ENCODE results near the gene LEFTY1. TPM values are rescaled to one million over a fixed set of nuclear protein-coding genes. Genes with fewer than 3 reads are reported as not detected.

The LEFTY1 gene
- total and polyA plus RNA-seq, 2 of the 13 experiments (the other 11 are each of a cell fraction or from before 2014, with no cell fraction given), result 0.29 to 0.79 TPM

DNA sequence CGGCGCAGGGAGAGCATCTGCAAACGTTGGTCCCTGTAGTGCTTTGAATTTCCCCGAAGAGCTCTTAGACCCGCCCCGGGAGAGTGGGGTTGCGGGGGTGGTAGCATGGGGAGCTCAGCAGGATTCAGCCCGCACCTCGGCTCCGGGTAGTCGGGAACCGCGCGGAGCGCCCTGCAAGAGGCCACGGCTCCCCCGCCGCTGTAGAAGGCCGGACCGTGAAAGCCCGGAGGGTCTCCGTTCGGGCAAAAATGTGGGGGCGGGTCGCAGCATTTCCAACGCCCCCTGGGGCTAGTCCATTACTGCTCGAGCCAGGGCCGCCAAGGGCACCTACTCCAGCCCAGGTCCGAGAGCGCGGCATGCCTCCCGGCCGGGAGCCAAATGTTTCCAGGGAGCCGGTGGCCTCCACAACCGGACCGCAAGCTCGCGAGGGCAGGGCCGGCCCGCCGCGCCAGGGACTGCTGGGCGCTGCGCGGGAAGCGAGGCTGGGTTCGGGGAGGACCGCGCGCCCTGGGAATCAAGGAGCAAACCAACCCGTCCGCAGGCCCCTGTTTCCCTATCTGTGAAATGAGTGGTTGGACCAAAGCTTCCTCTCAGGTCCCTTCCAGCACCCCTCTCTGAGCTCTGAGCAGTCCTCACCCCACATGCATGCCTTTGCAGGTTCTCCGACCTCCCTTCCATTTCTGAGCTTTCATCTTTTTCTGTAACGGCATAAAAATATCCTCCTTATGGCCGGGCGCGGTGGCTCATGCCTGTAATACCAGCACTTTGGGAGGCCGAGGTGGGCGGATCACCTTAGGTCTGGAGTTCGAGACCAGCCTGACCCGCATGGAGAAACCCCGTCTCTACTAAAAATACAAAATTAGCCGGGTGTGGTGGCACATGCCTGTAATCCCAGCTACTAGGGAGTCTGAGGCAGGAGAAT is 6.0 kb downstream of the LEFTY1 start (continued):
- TF ChIP-seq DMAP1 (CRISPR knock-in tag; IDR thresholded peaks at IDR 0.05), result peak; percentile 23; the same call in 1 of the 2 replicates
- TF ChIP-seq ZNF224 (CRISPR knock-in tag; IDR thresholded peaks at IDR 0.05), result 0 out of 2 replicates have a peak, but pooled peaks have one; percentile 30
- peak; percentile 8; the same call in 1 of the 2 replicates for TF ChIP-seq ZNF549 (CRISPR knock-in tag; IDR thresholded peaks at IDR 0.05)
- no peak for TF ChIP-seq ZFP1 (CRISPR knock-in tag; IDR thresholded peaks at IDR 0.05)
- TF ChIP-seq, protein P1, sequence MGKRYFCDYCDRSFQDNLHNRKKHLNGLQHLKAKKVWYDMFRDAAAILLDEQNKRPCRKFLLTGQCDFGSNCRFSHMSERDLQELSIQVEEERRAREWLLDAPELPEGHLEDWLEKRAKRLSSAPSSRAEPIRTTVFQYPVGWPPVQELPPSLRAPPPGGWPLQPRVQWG (CRISPR knock-in tag; IDR thresholded peaks at IDR 0.05; ENCODE audit: borderline replicate concordance, low read depth), result no peak
- TF ChIP-seq ZNF572 (CRISPR knock-in tag; IDR thresholded peaks at IDR 0.05), result no peak
- TF ChIP-seq ZNF883 (CRISPR knock-in tag; IDR thresholded peaks at IDR 0.05; ENCODE audit: not compliant biosample characterization), result no peak
- TF ChIP-seq YY1 (IDR thresholded peaks at IDR 0.05; ENCODE audit: insufficient read depth, insufficient replicate concordance, low read depth, low read length), result no peak
- no peak for TF ChIP-seq KLF11 (CRISPR knock-in tag; IDR thresholded peaks at IDR 0.05)
- no peak for TF ChIP-seq SUZ12 (IDR thresholded peaks at IDR 0.05; ENCODE audit: low read depth, low read length)
- TF ChIP-seq PRMT3 (CRISPR knock-in tag; IDR thresholded peaks at IDR 0.05; ENCODE audit: borderline replicate concordance, low read depth), result no peak
- peak; percentile 23; the same call in 1 of the 2 replicates for TF ChIP-seq ZNF205 (CRISPR knock-in tag; IDR thresholded peaks at IDR 0.05)
- TF ChIP-seq RFXANK (CRISPR knock-in tag; IDR thresholded peaks at IDR 0.05), result no peak
- TF ChIP-seq MZF1 (CRISPR knock-in tag; IDR thresholded peaks at IDR 0.05; ENCODE audit: borderline replicate concordance), result no peak
- TF ChIP-seq MEIS1 (CRISPR knock-in tag; IDR thresholded peaks at IDR 0.05; ENCODE audit: borderline replicate concordance), result peak; percentile 22; the same call in 1 of the 2 replicates
- peak; percentile 57; the same call in 1 of the 2 replicates for TF ChIP-seq ZNF670 (CRISPR knock-in tag; IDR thresholded peaks at IDR 0.05; ENCODE audit: borderline replicate concordance)
- TF ChIP-seq SALL2 (CRISPR knock-in tag; IDR thresholded peaks at IDR 0.05), result peak; percentile 23; the same call in 1 of the 2 replicates
- TF ChIP-seq, protein P2, sequence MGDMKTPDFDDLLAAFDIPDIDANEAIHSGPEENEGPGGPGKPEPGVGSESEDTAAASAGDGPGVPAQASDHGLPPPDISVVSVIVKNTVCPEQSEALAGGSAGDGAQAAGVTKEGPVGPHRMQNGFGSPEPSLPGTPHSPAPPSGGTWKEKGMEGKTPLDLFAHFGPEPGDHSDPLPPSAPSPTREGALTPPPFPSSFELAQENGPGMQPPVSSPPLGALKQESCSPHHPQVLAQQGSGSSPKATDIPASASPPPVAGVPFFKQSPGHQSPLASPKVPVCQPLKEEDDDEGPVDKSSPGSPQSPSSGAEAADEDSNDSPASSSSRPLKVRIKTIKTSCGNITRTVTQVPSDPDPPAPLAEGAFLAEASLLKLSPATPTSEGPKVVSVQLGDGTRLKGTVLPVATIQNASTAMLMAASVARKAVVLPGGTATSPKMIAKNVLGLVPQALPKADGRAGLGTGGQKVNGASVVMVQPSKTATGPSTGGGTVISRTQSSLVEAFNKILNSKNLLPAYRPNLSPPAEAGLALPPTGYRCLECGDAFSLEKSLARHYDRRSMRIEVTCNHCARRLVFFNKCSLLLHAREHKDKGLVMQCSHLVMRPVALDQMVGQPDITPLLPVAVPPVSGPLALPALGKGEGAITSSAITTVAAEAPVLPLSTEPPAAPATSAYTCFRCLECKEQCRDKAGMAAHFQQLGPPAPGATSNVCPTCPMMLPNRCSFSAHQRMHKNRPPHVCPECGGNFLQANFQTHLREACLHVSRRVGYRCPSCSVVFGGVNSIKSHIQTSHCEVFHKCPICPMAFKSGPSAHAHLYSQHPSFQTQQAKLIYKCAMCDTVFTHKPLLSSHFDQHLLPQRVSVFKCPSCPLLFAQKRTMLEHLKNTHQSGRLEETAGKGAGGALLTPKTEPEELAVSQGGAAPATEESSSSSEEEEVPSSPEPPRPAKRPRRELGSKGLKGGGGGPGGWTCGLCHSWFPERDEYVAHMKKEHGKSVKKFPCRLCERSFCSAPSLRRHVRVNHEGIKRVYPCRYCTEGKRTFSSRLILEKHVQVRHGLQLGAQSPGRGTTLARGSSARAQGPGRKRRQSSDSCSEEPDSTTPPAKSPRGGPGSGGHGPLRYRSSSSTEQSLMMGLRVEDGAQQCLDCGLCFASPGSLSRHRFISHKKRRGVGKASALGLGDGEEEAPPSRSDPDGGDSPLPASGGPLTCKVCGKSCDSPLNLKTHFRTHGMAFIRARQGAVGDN (CRISPR knock-in tag; IDR thresholded peaks at IDR 0.05), result peak; percentile 72
- TF ChIP-seq ZBTB38 (CRISPR knock-in tag; IDR thresholded peaks at IDR 0.05), result no peak
- TF ChIP-seq PPARG (CRISPR knock-in tag; conservative IDR thresholded peaks at IDR 0.05), result no peak
